Keratinocyte (primary cell): ENCODE data around the gene TMCC1. TPM values are rescaled to one million over a fixed set of nuclear protein-coding genes. Genes with fewer than 3 reads are reported as not detected.

Experiments used
- DNase-seq: peaks from one replicate; pipeline ENCODE4 v3.0.0-alpha.2; 2011; ENCODE audit warnings: low read depth, missing footprints, low spot score
- FAIRE-seq: peaks from 2 replicates; lab custom pipeline; 2011; peaks lifted over from hg19 to GRCh38; lab: Jason Lieb, UNC
- H2AFZ ChIP-seq: 2 replicates; pipeline ENCODE4 v1.6.0; 2012; ENCODE audit warnings: low read length, control low read depth, inconsistent platforms; ENCODE audit not compliant: control insufficient read depth
- H3K27ac ChIP-seq: 2 replicates; pipeline ENCODE4 v1.5.1; 2011; ENCODE audit warnings: low read length; ENCODE audit not compliant: control insufficient read depth, insufficient read depth
- H3K27me3 ChIP-seq: 3 replicates; pipeline ENCODE4 v1.6.0; 2011; ENCODE audit warnings: low read length; ENCODE audit not compliant: control insufficient read depth, insufficient read depth; ENCODE audit errors: extremely low read depth
- H3K36me3 ChIP-seq, 2 experiments: 2 replicates in 1 of 2; 3 replicates in 1 of 2; pipeline ENCODE4 v1.5.1; 2011; ENCODE audit warnings: low read length in 2 of 2, mild to moderate bottlenecking in 1 of 2; ENCODE audit not compliant: control insufficient read depth in 2 of 2, insufficient read depth in 2 of 2; ENCODE audit errors: extremely low read depth in 1 of 2
- H3K4me1 ChIP-seq: 3 replicates; pipeline ENCODE4 v1.5.1; 2011; ENCODE audit warnings: low read length; ENCODE audit not compliant: control insufficient read depth, insufficient read depth; ENCODE audit errors: extremely low read depth
- H3K4me2 ChIP-seq: 3 replicates; pipeline ENCODE4 v1.6.0; 2011; ENCODE audit warnings: low read depth, low read length; ENCODE audit not compliant: control insufficient read depth, insufficient read depth; ENCODE audit errors: extremely low read depth
- H3K4me3 ChIP-seq, 3 experiments: fragments of 200-600 bp in 1 of 3; sonication (generic) in 1 of 3; 2 replicates in 2 of 3; 3 replicates in 1 of 3; pipeline ENCODE4 v1.5.1; 2011 to 2016; ENCODE audit warnings: low read length in 3 of 3, mild to moderate bottlenecking in 3 of 3, control low read depth in 2 of 3, inconsistent platforms in 1 of 3, low read depth in 1 of 3, mixed read lengths in 1 of 3, mixed run types in 1 of 3, moderate library complexity in 1 of 3; ENCODE audit not compliant: control insufficient read depth in 2 of 3, insufficient read depth in 2 of 3; ENCODE audit errors: extremely low read depth in 1 of 3
- H3K79me2 ChIP-seq: 2 replicates; pipeline ENCODE4 v1.6.0; 2012; ENCODE audit warnings: low read length; ENCODE audit not compliant: control insufficient read depth, insufficient read depth
- H3K9ac ChIP-seq: 3 replicates; pipeline ENCODE4 v1.6.0; 2011; ENCODE audit warnings: low read length; ENCODE audit not compliant: control insufficient read depth, insufficient read depth; ENCODE audit errors: extremely low read depth
- H3K9me1 ChIP-seq: 3 replicates; pipeline ENCODE4 v1.6.0; 2011; ENCODE audit warnings: low read length; ENCODE audit not compliant: control insufficient read depth, insufficient read depth; ENCODE audit errors: extremely low read depth
- H3K9me3 ChIP-seq: 2 replicates; pipeline ENCODE4 v1.5.1; 2012; ENCODE audit warnings: low read depth, low read length; ENCODE audit not compliant: control insufficient read depth
- H4K20me1 ChIP-seq: 3 replicates; pipeline ENCODE4 v1.6.0; 2011; ENCODE audit warnings: low read length; ENCODE audit not compliant: control insufficient read depth, insufficient read depth; ENCODE audit errors: extremely low read depth
- EZH2 ChIP-seq: IDR thresholded peaks from one replicate; pipeline ENCODE4 v1.6.1; 2012; ENCODE audit warnings: inconsistent platforms, mild to moderate bottlenecking, low read length, moderate library complexity
- dilution Hi-C: fragments of 300-500 bp; cut with MboI; formaldehyde crosslinking; loops from one replicate; pipeline ENCODE4 v1.7.0; 2020; ENCODE audit warnings: low sequenced_read_pairs; ENCODE audit not compliant: extremely low pct_ligation_motif_present
- polyA plus RNA-seq, 5 experiments: library from polyadenylated mRNA; depleted of rRNA in 3 of 5; stranded (reverse) in 3 of 5; stranded (forward) in 1 of 5; unstranded in 1 of 5; fragments of >200 nt; gene quantifications; 1 replicate in 1 of 5; 2 replicates in 3 of 5; 3 replicates in 1 of 5; pipeline versions ENCODE4 v1.2.1 to v1.2.3, GENCODE V29; 2011 to 2012; ENCODE audit warnings: missing spikeins in 2 of 5, low read depth in 1 of 5, low replicate concordance in 1 of 5
- TF ChIP-seq, protein P1 (sequence below), 3 experiments: IDR thresholded peaks in 1 of 3; conservative IDR thresholded peaks in 1 of 3; optimal IDR thresholded peaks in 1 of 3; 2 replicates in 2 of 3; 3 replicates in 1 of 3; pipeline versions ENCODE3 to v1.5.1; 2011; ENCODE audit warnings: low read length in 3 of 3, mild to moderate bottlenecking in 3 of 3, moderate library complexity in 2 of 3, control low read depth in 1 of 3, inconsistent platforms in 1 of 3; ENCODE audit not compliant: insufficient read depth in 2 of 3; ENCODE audit errors: extremely low read depth in 1 of 3

Gene TMCC1
- polyA plus RNA-seq, 1 donor (not counting 4 experiments of a cell fraction or from before 2014, with no cell fraction given): 27.7 TPM

DNA sequence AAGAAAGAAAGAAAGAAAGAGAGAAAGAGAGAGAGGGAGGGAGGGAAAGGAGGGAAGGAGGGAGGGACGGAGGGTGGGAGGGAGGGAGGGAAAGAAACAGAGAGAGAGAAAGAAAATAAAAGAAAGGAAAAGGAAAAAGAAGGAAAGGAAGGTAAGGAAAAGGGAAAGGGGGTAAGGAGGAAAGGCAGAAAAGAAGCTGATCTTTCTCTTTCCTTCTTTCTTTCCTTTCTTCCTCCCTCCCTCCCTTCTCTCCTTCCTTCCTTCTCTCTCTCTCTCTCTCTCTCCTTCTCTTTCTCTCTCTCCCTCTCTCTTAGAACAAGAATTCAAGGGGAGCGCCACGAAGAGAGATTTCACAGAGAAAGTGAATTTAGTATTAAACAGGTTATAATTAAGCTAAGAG, 25.8 kb upstream of the TMCC1 start:
- Histone ChIP-seq H3K36me3 (no peaks in the 10 kb centered on the region), H3K27me3 (no peaks in the 10 kb centered on the region), H4K20me1 (no peaks in the 10 kb centered on the region), H3K4me3 (no peak overlapping the region), H3K9me1 (no peaks in the 10 kb centered on the region), H3K9me3 (peaks cover 7% of the 10 kb centered on the region), H2AFZ (no peak overlapping the region), H3K9ac (no peak overlapping the region), H3K79me2 (no peaks in the 10 kb centered on the region), H3K4me1 (no peaks in the 10 kb centered on the region), H3K27ac (no peak overlapping the region), H3K4me2 (no peak overlapping the region)
- dilution Hi-C loops: no loop called here
- TF ChIP-seq, protein P1, sequence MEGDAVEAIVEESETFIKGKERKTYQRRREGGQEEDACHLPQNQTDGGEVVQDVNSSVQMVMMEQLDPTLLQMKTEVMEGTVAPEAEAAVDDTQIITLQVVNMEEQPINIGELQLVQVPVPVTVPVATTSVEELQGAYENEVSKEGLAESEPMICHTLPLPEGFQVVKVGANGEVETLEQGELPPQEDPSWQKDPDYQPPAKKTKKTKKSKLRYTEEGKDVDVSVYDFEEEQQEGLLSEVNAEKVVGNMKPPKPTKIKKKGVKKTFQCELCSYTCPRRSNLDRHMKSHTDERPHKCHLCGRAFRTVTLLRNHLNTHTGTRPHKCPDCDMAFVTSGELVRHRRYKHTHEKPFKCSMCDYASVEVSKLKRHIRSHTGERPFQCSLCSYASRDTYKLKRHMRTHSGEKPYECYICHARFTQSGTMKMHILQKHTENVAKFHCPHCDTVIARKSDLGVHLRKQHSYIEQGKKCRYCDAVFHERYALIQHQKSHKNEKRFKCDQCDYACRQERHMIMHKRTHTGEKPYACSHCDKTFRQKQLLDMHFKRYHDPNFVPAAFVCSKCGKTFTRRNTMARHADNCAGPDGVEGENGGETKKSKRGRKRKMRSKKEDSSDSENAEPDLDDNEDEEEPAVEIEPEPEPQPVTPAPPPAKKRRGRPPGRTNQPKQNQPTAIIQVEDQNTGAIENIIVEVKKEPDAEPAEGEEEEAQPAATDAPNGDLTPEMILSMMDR (optimal IDR thresholded peaks at IDR 0.05 in 1 of 3, IDR thresholded peaks at IDR 0.05 in 1 of 3, conservative IDR thresholded peaks at IDR 0.05 in 1 of 3; ENCODE audit: extremely low read depth in 1 of 3, insufficient read depth in 2 of 3, low read length in 3 of 3): no peak
- TF ChIP-seq EZH2: no peak
- no peak for FAIRE-seq
- DNase-seq: no peak

DNA sequence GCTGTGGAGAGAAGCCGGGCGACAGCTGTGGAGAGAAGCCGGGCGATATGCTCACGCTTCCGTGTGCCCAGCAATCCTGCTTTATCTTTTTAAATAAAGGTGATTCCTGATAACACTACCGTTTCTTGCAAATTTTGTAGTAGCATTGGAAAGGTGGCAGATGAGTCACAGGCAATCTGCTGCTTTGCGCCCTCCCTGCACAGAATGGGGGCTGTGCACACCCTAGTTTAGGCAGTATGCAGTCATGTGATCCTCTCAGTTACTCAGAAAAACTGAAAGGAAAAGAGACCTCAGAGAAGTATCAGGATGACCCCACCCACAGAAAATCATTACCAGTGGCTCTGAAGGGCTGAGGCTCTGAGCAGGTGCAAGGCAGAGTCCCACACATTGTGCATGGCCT, 24.9 kb upstream of the TMCC1 start:
- Histone ChIP-seq H3K4me3 (no peak overlapping the region), H3K9ac (no peak overlapping the region), H4K20me1 (no peaks in the 10 kb centered on the region), H3K4me1 (no peaks in the 10 kb centered on the region), H3K4me2 (no peak overlapping the region), H3K27me3 (no peaks in the 10 kb centered on the region), H2AFZ (no peak overlapping the region), H3K27ac (no peak overlapping the region), H3K9me3 (peaks cover 7% of the 10 kb centered on the region), H3K79me2 (no peaks in the 10 kb centered on the region), H3K9me1 (no peaks in the 10 kb centered on the region), H3K36me3 (no peaks in the 10 kb centered on the region)
- dilution Hi-C loops: no loop called here
- FAIRE-seq (no peak), DNase-seq (no peak)
- TF ChIP-seq, protein P1 (optimal IDR thresholded peaks at IDR 0.05 in 1 of 3, IDR thresholded peaks at IDR 0.05 in 1 of 3, conservative IDR thresholded peaks at IDR 0.05 in 1 of 3; ENCODE audit: extremely low read depth in 1 of 3, insufficient read depth in 2 of 3, low read length in 3 of 3): no peak
- no peak for TF ChIP-seq EZH2
